Stimulated activated CD8-positive, alpha-beta memory T cell treated with anti-CD3 and anti-CD28 coated beads, Interleukin-12 subunit alpha, Interleukin-12 subunit beta, amount 100 ng/mL, for 4 hours (primary cell): ENCODE measurements around the gene GTF2I.
"Not testable (repeated sequence)": the region's sequence is repeated elsewhere in the genome, so short reads cannot be mapped to it uniquely, and the experiment has no call there.

Source experiments
- DNase-seq: peaks from one replicate; pipeline ENCODE4 v3.0.0-alpha.2; 2020; ENCODE audit warnings: low read depth

The GTF2I gene

DNA sequence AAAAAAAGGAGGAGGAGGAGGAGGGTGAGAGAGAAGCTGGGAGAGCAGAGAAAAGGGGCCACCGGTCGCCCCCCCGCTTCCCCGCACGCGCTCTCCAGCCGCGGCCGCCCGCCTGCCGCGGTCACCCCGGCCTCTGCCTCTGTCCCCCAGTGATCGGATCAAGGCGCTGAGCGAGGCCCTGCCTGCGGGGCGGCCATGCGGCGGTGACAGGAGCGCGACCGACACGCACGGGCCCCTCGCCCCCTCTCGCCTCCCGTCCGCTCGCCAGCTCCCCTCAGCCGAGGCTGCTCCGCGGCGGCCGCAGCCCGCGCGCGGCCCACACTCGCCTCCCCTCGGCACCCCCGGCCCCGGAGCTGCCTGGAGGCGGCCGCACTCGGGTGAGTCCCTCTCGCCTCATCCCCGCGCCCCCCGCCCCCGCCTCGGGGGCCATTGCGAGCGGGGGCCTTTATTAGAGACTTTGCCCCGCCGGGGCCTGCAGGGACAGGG lies at the start of gene GTF2I:
TSS of gene GTF2I (plus strand) at position 27 of the 486 bp plus-strand sequence. CDS start 31,411 bp downstream, outside the sequence.
- no peak for DNase-seq

GRCh38 chr7:74612015-74612829 lies 45.3 kb upstream of the GTF2I start:
- DNase-seq = no peak

GRCh38 chr7:74615933-74616780 lies 41.4 kb upstream of the GTF2I start:
- no peak for DNase-seq

DNA sequence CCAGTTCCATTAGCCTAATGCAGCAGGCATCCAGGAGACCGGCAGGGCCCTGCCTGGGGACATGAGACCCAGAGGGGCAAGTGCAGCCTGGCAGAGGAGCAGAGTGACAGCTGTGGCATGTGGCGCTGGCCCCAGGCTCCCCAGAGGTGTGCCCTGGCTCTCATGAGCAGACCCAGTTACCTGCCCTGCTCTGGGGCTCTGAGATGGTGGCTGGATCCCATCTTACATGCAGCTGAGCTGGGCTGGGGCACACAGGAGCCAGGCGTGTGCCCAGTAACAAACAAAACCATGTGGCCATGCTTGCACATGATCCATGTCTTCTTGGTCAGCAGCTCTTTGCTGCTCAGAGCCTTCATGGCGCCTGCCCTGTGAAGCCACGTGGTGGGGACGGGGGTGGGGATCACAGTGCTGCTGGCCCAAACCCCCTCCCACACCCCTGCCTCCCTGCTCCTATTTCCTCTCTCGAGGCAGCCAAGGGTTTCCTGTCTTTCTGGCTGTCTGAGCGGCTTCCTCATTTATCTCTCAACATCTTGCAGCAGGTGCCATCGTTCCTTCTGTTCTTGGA lies 40.3 kb upstream of the GTF2I start:
- no peak for DNase-seq

DNA sequence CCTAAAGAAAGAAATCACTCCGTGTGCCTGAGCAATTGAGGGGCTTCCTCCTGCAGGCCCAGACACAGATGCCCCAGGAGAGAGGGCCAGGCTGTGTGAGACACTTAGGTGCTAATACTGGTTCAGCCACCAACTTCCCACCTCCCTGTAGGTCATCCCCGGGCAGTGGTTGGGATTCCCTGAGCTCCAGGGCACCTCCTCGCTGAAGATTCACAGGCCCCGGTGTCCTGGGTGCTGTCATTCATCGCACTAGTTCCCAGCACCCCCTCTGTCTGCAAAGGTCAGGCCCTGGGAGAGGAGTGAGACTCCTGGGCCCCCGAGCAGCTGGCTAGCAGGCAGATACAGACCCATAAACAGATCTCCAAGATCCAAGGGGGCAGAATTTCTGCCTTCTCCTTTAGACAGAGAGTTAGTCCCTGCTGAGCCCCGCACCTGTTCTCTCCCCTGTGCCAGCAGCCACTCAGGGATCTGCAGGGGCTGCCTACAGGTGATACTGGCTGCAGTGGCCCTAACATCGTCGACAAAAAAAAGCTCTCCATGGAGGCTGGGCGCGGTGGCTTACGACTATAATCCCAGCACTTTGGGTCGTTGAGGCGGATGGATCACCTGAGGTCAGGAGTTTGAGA lies 38.2 kb upstream of the GTF2I start:
- DNase-seq = no peak

DNA sequence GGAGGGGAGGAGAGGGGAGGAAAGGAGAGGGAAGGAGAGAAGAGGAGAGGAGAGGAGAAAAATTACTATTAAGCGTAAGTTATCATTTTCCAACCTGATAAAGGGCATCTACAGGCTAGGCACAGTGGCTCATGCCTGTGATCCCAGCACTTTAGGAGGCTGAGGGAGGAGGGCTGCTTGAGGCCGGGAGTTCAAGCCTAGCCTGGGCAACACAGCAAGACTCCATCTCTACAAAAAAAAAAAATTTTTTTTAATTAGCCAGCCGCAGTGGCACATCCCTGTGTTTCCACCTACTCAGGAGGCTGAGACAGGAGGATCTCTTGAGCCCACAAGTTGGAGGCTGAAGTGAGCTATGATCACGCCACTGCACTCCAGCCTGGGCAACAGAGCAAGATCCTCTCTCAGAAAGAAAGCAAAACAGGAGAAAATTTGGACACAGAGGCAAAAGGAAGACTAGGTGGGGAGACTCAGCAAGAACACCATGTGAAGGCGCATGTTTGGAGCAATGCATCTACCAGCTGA lies 35.2 kb upstream of the GTF2I start:
- no peak for DNase-seq

GRCh38 chr7:74623135-74623534 lies 34.4 kb upstream of the GTF2I start:
- DNase-seq = no peak

DNA sequence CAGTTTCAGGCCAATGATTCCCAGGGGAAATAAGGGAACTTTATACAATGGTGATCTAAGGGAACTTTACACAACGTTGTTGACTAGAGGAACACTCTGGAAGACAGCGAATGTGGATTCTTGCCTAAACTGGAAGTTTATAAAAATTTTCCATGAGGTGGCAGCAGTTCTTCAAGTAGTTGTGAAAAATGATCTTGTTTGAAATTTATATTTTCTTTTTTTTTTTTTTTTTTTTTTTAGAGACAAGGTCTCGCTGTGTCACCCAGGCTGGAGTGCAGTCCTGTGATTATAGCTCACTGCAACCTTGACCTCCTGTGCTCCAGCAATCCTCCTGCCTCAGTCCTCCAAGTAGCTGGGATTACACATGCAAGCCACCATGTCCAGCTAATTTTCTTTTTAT lies 32.1 kb upstream of the GTF2I start:
- DNase-seq = no peak

DNA sequence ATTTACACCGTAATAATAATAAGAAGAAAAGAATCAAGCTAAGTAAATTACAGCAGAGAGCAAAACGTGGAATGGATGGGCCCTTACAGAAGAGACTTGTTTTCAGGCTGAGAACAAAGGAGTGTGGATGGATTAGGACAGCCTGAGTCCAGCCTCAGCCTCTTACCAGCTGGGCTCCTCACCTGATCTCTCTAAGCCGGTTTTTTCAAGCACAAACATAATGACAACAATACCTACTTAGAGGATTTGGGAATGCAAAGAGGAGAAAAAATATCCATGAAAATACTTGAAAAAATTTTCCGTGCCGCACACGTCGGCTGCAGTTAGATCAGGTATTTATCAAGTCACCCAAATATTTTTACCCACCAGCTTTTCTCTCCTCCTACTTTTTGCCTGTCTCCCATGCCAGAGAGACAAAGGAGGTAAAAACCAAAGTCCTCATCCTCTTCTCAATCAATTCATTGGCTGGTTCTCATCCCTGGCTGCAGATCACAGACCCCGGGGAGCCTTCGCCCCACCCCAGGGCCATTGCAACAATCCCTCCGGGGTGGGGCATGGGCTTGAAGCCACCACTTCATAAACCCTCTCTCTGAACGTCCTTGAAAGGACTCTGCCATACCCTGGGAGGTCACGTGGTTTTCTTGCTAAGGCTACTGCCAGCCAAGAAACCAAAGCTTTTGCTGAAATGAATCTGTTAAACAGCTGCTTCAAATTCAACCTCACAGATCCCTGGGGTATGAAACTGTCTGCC lies 29.7 kb upstream of the GTF2I start:
- no peak for DNase-seq

DNA sequence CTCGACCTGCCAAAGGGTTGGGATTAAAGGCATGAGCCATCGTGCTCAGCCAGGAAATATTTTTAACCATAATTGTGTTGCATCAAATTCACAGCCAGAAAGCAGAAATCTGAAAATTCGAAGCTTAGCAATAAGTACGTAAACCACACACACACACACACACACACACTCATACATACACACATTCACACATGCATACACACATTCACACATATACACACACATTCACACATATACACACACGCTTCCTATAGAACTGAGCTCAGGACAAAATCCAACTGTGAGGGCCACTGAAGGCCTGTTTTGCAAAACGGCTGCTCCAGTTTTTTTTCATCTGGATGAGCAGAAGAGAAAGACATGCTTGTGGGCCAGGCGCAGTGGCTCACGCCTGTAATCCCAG lies 25.0 kb upstream of the GTF2I start:
- no peak for DNase-seq

DNA sequence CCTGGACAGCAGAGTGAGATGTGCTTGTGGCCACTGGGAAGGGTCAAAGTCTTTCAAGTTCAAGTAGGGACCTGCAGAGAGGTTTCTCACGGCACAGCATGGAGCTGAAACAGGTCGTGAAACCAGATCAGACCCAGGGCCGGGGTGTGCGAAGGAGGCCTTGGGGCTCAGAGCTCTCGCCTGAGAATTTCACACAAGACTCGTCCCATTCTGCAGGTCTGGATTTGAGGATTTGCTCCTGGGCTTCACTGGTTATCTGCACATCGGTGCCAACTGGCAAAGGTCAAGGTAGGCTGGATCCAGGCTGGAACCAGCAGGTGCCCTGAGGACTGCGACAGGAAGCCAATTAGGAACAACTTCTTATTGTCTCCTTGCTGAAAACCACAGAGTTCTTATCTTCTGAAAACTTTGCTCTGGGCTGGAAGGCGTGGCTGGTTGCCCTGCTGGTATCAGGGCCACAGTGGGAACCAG lies 24.0 kb upstream of the GTF2I start:
- no peak for DNase-seq

DNA sequence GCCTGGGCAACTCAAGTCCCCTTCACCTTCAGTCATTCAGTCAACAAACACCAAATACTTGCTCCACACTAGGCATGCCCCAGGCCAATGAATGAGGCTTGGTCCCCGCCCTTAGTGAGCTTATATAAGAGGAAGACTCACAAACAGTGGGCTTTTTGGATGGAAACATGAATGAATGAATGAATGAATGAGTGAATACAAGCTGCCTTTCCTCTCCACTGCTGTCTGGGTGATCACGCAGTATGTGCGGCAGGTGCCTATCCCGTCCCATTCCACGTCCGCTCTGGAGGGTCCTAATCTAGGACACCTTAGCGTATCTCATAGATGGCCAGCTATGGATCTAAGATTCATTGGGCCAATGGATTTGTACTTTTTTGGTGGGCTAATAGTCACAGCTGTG lies 19.8 kb upstream of the GTF2I start:
- no peak for DNase-seq

GRCh38 chr7:74650055-74650454 lies 7.5 kb upstream of the GTF2I start:
- DNase-seq = peak; percentile 69

GRCh38 chr7:74650493-74651132 lies 6.9 kb upstream of the GTF2I start:
- DNase-seq = not testable (repeated sequence)

DNA sequence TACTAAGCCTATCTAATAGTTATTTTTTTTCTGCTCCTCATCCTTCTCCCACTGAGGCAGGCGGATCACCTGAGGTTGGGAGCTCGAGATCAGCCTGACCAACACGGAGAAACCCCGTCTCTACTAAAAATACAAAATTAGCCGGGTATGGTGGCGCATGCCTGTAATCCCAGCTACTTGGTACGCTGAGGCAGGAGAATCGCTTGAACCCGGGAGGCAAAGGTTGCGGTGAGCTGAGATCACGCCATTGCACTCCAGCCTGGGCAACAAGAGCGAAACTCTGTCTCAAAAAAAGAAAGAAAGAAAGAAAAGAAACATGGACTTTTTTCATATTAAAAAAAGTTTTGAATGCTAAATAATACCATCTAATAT lies 6.4 kb upstream of the GTF2I start:
- DNase-seq = not testable (repeated sequence)

- no peak for DNase-seq
Observed at GRCh38 chr7:74653686-74654181, 3.8 kb upstream of the GTF2I start.

GRCh38 chr7:74654811-74655210 lies 2.7 kb upstream of the GTF2I start:
- no peak for DNase-seq

DNA sequence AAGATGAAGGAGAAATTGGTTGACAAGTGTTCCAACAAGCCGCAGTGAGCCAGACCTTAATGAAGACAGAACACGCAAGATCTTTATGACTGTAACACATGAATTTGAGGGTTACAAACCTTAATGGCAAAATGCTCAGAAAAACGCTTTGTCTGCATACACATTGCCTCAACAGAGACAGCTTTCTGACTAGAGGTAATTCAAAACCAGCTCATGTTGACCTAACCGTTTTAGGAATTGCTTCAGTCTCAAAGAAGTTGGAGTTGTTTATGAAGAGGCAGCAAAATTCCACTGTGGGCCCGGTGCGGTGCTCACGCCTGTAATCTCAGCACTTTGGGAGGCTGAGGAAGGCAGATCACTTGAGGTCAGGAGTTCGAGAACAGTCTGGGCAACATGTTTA lies 2.2 kb upstream of the GTF2I start:
- DNase-seq = no peak

DNA sequence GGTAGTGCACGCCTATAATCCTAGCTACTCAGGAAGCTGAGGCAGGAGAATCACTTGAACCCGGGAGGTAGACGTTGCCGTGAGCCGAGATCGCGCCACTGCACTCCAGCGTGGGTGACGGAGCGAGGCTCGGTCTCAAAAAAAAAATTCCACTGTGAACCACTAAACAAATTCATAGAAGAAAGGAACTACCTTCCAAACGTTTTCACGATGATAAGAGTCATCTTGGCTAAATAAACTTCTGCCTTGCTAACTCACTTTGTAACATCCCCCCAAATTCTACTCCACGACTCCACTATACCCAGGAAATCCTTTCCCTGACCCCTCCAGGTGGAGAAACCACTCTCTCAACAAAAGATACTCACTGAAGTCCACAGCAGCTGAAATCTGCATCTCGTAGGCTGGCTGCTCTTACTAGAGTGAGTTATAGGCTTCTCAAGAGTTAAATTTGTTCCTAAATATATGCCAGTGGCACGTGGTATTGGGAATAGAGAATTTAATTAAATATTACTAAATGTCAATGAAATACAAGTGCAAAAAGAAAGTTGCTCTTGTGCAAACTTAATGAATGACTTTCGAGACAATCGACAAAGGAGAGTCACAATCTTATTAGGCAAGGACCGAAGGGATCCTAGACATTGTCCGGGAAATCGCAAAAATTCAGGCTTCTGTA lies 1.6 kb upstream of the GTF2I start:
- no peak for DNase-seq

DNA sequence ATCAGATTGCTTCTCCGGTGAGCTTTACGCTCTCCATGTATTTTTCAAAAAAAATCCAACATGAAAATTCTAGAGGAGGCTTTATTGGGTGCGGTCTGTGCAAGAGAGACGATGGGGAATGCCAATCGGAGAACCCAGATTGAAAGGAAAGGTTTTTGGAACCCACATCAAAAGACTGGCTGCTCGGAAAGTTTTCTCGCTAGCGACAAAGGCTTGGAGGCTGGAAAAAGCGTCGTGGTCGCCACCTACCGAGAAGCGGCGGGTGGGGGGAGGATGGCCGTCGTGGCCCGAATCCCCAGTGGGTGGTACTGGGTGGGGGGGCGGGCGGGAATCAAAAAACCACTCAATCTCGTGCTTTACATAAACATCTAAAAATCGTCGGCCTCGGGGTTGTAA lies 1.1 kb upstream of the GTF2I start:
- peak; percentile 48 for DNase-seq
